PC-3 (cell line): Measurements from ENCODE around the gene CALR3. TPM values are rescaled to one million over a fixed set of nuclear protein-coding genes. Genes with fewer than 3 reads are reported as not detected.

Source experiments
- ATAC-seq: fragments of 200-7000 bp; cut with Tn5 transposase; 2 replicates; pipeline ENCODE4 v1.9.1; 2020; ENCODE audit warnings: mild to moderate bottlenecking, moderate library complexity
- BruUV-seq: library from RNA; stranded (reverse); fragments of 400-500 nt; replicated peaks from 2 replicates; lab custom pipeline; 2021; lab: Mats Ljungman, UMichigan
- CTCF ChIA-PET: fragments of 300-600 bp; sonication (Branson Sonifier 250); formaldehyde crosslinking; loops from one replicate; lab custom pipeline; 2022; ENCODE audit warnings: antibody characterized with exemption; lab: Charles Lee
- POLR2A ChIA-PET: fragments of 300-600 bp; sonication (Branson Sonifier 250); formaldehyde crosslinking; loops from one replicate; lab custom pipeline; 2022; ENCODE audit warnings: antibody characterized with exemption; ENCODE audit not compliant: unreplicated experiment; lab: Charles Lee
- DNase-seq: peaks from one replicate; pipeline ENCODE4 v3.0.0-alpha.2; 2015
- H2AFZ ChIP-seq: fragments of 300-600 bp; sonication (generic); 2 replicates; pipeline ENCODE4 v1.6.0; 2016; ENCODE audit warnings: antibody characterized with exemption, low read length
- H3F3A ChIP-seq: fragments of 300-600 bp; sonication (generic); one replicate; pipeline ENCODE4 v1.6.0; 2017; ENCODE audit warnings: antibody characterized with exemption, low read length, control low read depth, mild to moderate bottlenecking; ENCODE audit not compliant: unreplicated experiment
- H3K27ac ChIP-seq: fragments of 300-600 bp; sonication (generic); 2 replicates; pipeline ENCODE4 v1.5.1; 2016; ENCODE audit warnings: mild to moderate bottlenecking, low read length
- H3K27me3 ChIP-seq: fragments of 300-600 bp; sonication (generic); 2 replicates; pipeline ENCODE4 v1.6.1; 2016; ENCODE audit warnings: low read length, mixed read lengths
- H3K36me3 ChIP-seq: fragments of 300-600 bp; sonication (generic); 2 replicates; pipeline ENCODE4 v1.6.1; 2016; ENCODE audit warnings: low read depth, mixed run types, low read length, mixed read lengths
- H3K4me1 ChIP-seq: fragments of 300-600 bp; sonication (generic); 2 replicates; pipeline ENCODE4 v1.5.1; 2016; ENCODE audit warnings: low read length; ENCODE audit not compliant: insufficient read depth
- H3K4me2 ChIP-seq: fragments of 300-600 bp; sonication (generic); 2 replicates; pipeline ENCODE4 v1.6.0; 2016; ENCODE audit warnings: low read length
- H3K4me3 ChIP-seq: fragments of 300-600 bp; sonication (generic); 2 replicates; pipeline ENCODE4 v1.5.1; 2016; ENCODE audit warnings: mild to moderate bottlenecking, low read length, mixed read lengths
- H3K79me2 ChIP-seq: fragments of 300-600 bp; sonication (generic); 2 replicates; pipeline ENCODE4 v1.6.1; 2017; ENCODE audit warnings: low read length, mixed read lengths
- H3K9ac ChIP-seq: fragments of 300-600 bp; sonication (generic); 2 replicates; pipeline ENCODE4 v1.6.0; 2016; ENCODE audit warnings: mild to moderate bottlenecking, low read length
- H3K9me2 ChIP-seq: fragments of 300-600 bp; sonication (generic); replicated peaks from 2 replicates; pipeline ENCODE4 v1.6.1; 2016; ENCODE audit warnings: mixed run types, low read length, mixed read lengths
- H3K9me3 ChIP-seq: fragments of 300-600 bp; sonication (generic); 2 replicates; pipeline ENCODE4 v1.6.1; 2016; ENCODE audit warnings: low read length, mixed read lengths
- H4K20me1 ChIP-seq: fragments of 300-600 bp; sonication (generic); 2 replicates; pipeline ENCODE4 v1.6.1; 2016; ENCODE audit warnings: low read length, mixed read lengths
- EZH2 ChIP-seq: fragments of 300-600 bp; sonication (generic); IDR thresholded peaks from one replicate; pipeline ENCODE4 v1.6.1; 2017; ENCODE audit warnings: antibody characterized with exemption, mild to moderate bottlenecking, low read length; ENCODE audit not compliant: unreplicated experiment
- EZH2phosphoT487 ChIP-seq: fragments of 300-600 bp; sonication (generic); IDR thresholded peaks from 2 replicates; pipeline ENCODE4 v1.6.1; 2018; ENCODE audit warnings: mild to moderate bottlenecking, antibody characterized with exemption, low read length, borderline replicate concordance
- intact Hi-C: fragments of 100-400 bp; cut with micrococcal nuclease; formaldehyde crosslinking; loops from 2 replicates; pipeline ENCODE4 v1.9.0; 2023
- total RNA-seq: library from RNA; depleted of rRNA; stranded (reverse); fragments of >200 nt; gene quantifications from 2 replicates; pipeline ENCODE4 v1.2.3, GENCODE V29; 2014
- TF ChIP-seq, protein P1 (sequence below): fragments of 300-600 bp; sonication (generic); conservative IDR thresholded peaks from 2 replicates; pipeline ENCODE4 v1.5.1; 2017; ENCODE audit warnings: antibody characterized with exemption, low read depth, mild to moderate bottlenecking, low read length

The CALR3 gene
- total RNA-seq, 1 experiment from 2014 or later: 0.47 TPM

DNA sequence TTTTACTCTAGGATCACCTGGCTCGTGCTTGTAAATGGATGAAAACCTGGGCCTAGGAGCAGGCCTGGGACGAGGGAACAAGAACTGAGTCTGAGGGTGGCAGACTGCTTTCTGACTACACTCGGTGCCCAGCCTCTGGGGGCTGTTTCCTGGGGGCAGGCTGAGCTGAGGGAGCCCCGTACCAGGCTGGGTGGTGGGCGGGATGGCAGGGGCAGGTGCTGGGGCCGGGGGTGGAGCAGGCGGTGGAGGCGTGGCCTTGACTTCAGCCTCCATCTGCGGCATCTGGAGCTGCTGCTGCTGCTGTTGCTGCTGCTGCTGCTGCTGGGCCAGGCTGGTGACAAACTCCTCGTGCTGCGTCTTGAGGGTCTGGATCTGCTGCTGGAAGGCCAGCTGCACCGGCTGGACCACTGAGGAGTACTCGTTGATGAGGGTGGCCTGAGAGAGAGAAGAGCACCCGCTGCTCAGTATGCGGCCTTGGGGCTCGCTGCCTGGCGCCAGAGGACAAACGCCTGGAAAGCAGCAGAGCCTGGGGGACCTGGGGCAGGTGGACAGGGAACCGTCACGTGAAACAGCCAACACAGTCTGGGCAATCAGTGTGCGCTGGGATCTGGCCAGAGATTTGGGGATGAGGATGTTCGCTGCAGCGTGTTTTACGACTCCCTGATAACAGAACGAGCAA lies 33.6 kb upstream of the CALR3 start:
- no peak overlapping the region for H2AFZ ChIP-seq
- no peak overlapping the region for H3K4me2 ChIP-seq
- H3K79me2 ChIP-seq: no peaks in the 10 kb centered on the region
- H3K36me3 ChIP-seq: peaks cover 69% of the 10 kb centered on the region
- DNase-seq (no peak), ATAC-seq (no peak)
- H3K27me3 ChIP-seq: no peaks in the 10 kb centered on the region
- no peak overlapping the region for H3K4me3 ChIP-seq
- H3K9me3 ChIP-seq: no peaks in the 10 kb centered on the region
- peaks cover 4% of the 10 kb centered on the region; the same call in 1 of the 2 replicates for H3K4me1 ChIP-seq
- intact Hi-C loops: no loop called here
- CTCF ChIA-PET: no interaction called here
- TF ChIP-seq, protein P1, sequence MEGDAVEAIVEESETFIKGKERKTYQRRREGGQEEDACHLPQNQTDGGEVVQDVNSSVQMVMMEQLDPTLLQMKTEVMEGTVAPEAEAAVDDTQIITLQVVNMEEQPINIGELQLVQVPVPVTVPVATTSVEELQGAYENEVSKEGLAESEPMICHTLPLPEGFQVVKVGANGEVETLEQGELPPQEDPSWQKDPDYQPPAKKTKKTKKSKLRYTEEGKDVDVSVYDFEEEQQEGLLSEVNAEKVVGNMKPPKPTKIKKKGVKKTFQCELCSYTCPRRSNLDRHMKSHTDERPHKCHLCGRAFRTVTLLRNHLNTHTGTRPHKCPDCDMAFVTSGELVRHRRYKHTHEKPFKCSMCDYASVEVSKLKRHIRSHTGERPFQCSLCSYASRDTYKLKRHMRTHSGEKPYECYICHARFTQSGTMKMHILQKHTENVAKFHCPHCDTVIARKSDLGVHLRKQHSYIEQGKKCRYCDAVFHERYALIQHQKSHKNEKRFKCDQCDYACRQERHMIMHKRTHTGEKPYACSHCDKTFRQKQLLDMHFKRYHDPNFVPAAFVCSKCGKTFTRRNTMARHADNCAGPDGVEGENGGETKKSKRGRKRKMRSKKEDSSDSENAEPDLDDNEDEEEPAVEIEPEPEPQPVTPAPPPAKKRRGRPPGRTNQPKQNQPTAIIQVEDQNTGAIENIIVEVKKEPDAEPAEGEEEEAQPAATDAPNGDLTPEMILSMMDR: no peak
- TF ChIP-seq EZH2phosphoT487: no peak
- no peak for TF ChIP-seq EZH2
- H3K9ac ChIP-seq: no peak overlapping the region
- H4K20me1 ChIP-seq: peaks cover 8% of the 10 kb centered on the region; the same call in 1 of the 2 replicates
- H3F3A ChIP-seq: no peaks in the 10 kb centered on the region
- POLR2A ChIA-PET: no interaction called here
- no peaks in the 10 kb centered on the region for H3K9me2 ChIP-seq
- no TSS peak for BruUV-seq
- H3K27ac ChIP-seq: no peak overlapping the region

DNA sequence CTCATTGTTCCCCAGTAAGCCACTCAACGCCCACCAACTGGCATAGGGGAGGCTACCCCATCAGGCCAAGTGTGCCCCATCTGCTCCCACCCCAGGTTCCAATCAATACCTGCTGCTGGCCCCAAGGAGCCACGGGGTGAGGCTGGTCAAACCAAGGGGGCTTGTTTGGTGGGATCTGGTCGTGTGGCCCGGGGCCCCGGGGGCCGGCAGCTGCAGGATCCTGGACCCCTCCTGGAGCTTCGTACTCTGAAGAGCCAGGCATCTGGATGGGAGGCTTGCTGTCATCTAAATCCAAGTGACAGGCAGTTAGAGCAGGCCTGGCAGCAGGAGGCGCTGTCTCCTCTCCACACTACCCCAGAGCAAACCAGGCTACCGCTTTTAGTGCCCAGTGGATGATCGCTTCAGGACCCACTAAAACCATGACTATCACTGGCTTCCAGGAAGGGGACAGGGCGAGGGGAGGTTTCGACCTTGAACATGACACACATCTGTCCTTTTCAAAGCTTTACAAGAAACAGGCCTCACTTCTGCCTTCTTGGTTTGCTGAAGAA lies 32.1 kb upstream of the CALR3 start:
- no peaks in the 10 kb centered on the region for H3F3A ChIP-seq
- peak; percentile 56 for ATAC-seq
- no peaks in the 10 kb centered on the region for H3K9me2 ChIP-seq
- no peaks in the 10 kb centered on the region for H3K9me3 ChIP-seq
- H3K79me2 ChIP-seq: no peaks in the 10 kb centered on the region
- no peak overlapping the region for H3K9ac ChIP-seq
- intact Hi-C loops: no loop called here
- no peak overlapping the region for H3K4me2 ChIP-seq
- DNase-seq: peak; percentile 25
- peaks cover 8% of the 10 kb centered on the region; the same call in 1 of the 2 replicates for H4K20me1 ChIP-seq
- no peaks in the 10 kb centered on the region for H3K27me3 ChIP-seq
- ChIA-PET CTCF (no interaction called here), POLR2A (no interaction called here)
- no peak for TF ChIP-seq EZH2
- TF ChIP-seq, protein P1: peak; percentile 76
- TF ChIP-seq EZH2phosphoT487: no peak
- BruUV-seq: no TSS peak
- no peak overlapping the region for H3K4me3 ChIP-seq
- peaks cover 4% of the 10 kb centered on the region; the same call in 1 of the 2 replicates for H3K4me1 ChIP-seq
- H3K36me3 ChIP-seq: peaks cover 73% of the 10 kb centered on the region
- no peak overlapping the region for H2AFZ ChIP-seq
- H3K27ac ChIP-seq: no peak overlapping the region
